ENCODE measurements around the gene SLC5A9.

The SLC5A9 gene

GRCh38 chr1:48187969-48188563 is 34.5 kb upstream of the SLC5A9 start:
- no peak overlapping the region for H3K4me3 ChIP-seq (ENCODE audit: low read depth, low read length)
- DNase-seq (ENCODE audit: low read depth), result no peak
- TF ChIP-seq CTCF (IDR thresholded peaks at IDR 0.05; ENCODE audit: low read depth, low read length, missing control alignments), result no peak
- in situ Hi-C loops (cut with HindIII; ENCODE audit: low sequenced_read_pairs), result no loop called here

- in situ Hi-C loops (cut with HindIII; ENCODE audit: low sequenced_read_pairs), result no loop called here
- H3K4me3 ChIP-seq (ENCODE audit: low read depth, low read length), result no peak overlapping the region
- TF ChIP-seq CTCF (IDR thresholded peaks at IDR 0.05; ENCODE audit: low read depth, low read length, missing control alignments), result no peak
- DNase-seq (ENCODE audit: low read depth), result no peak
These were observed 31.6 kb upstream of the SLC5A9 start for GRCh38 chr1:48190881-48191280.

- H3K4me3 ChIP-seq (ENCODE audit: low read depth, low read length), result no peak overlapping the region
- TF ChIP-seq CTCF (IDR thresholded peaks at IDR 0.05; ENCODE audit: low read depth, low read length, missing control alignments), result no peak
- in situ Hi-C loops (cut with HindIII; ENCODE audit: low sequenced_read_pairs), result no loop called here
- DNase-seq (ENCODE audit: low read depth), result no peak
These were observed 27.7 kb upstream of the SLC5A9 start for GRCh38 chr1:48194801-48195200.

- no peak for TF ChIP-seq CTCF (IDR thresholded peaks at IDR 0.05; ENCODE audit: low read depth, low read length, missing control alignments)
- DNase-seq (ENCODE audit: low read depth), result no peak
- in situ Hi-C loops (cut with HindIII; ENCODE audit: low sequenced_read_pairs), result no loop called here
- H3K4me3 ChIP-seq (ENCODE audit: low read depth, low read length), result no peak overlapping the region
These were observed 26.3 kb upstream of the SLC5A9 start for GRCh38 chr1:48196237-48196636.

DNA sequence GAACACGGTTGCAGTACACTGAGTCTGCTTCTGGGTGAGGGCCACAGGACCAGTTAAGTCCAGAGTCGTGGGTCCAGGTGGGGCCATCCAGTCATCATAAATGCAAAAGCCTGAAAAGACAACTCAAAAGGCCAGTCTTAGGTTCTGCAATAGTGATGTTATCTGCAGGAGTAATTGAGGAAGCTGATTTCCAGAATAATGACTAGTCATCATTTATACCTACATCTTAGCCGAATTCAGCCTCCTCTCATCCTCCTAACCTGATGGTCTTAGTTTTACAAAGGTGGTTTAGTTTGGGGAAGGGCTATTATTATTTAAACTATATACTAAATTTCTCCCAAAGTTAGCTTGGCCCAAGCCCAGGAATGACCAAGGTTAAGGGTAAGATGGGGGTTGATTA is 23.5 kb upstream of the SLC5A9 start:
- TF ChIP-seq CTCF (IDR thresholded peaks at IDR 0.05; ENCODE audit: low read depth, low read length, missing control alignments), result no peak
- H3K4me3 ChIP-seq (ENCODE audit: low read depth, low read length), result no peak overlapping the region
- DNase-seq (ENCODE audit: low read depth), result no peak
- in situ Hi-C loops (cut with HindIII; ENCODE audit: low sequenced_read_pairs), result no loop called here

DNA sequence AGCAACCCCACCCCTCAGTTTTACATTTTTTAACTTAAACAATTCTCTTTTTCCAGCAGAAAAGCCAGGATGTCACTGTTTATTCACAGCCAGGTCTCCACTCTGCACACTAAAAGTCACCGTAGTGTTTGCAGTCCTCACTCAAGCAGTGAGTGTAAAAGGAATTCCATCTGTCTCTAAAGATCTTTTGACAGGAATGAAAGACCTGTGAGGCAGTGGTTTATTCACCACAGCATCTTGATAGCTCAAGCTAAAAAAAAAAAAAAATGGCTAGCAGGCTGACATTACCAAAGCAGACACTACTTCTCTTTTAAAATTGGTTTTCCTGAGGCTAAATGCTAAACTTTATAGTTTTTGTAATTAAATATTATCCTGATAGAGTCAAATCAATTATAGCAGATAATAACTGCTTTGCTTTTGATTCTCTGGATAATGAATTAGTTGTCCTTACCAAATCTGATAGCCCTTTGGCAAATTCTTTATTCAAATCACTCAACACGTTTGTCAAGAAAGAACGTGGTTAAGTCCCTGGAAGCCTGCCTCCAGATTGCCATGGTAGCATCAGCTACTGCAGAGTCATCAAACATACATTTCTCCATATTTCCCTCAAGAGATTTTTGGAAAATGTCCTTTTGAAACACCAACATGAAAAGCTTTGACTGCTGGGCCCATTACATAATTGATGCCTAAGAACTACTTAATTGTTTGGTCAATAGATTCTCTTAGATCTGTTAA is 22.2 kb upstream of the SLC5A9 start:
- no peak for TF ChIP-seq CTCF (IDR thresholded peaks at IDR 0.05; ENCODE audit: low read depth, low read length, missing control alignments)
- in situ Hi-C loops (cut with HindIII; ENCODE audit: low sequenced_read_pairs), result no loop called here
- no peak for DNase-seq (ENCODE audit: low read depth)
- no peak overlapping the region for H3K4me3 ChIP-seq (ENCODE audit: low read depth, low read length)

Data from astrocyte of the cerebellum (primary cell).